Measurements from ENCODE around the gene PPP1R3D. TPM values are rescaled to one million over a fixed set of nuclear protein-coding genes. Genes with fewer than 3 reads are reported as not detected.

PPP1R3D gene
- total RNA-seq, 1 experiment from 2014 or later, result 3.1 TPM

- Mint-ChIP-seq H3K27ac (peak overlapping the region; percentile 9 to 75 (median 14); a peak in 4 of 7 replicates), H3K9me3 (no peaks in the 10 kb centered on the region; a peak in 1 of 5 replicates), H3K27me3 (ENCODE audit: low read depth) (no peaks in the 10 kb centered on the region), H3K4me1 (peaks cover 19 to 23% of the 10 kb centered on the region in 2 experiments), H3K4me3 (no peak overlapping the region), H3K36me3 (ENCODE audit: insufficient read depth in 1 of 3, low read depth in 3 of 3) (peaks cover 8 to 20% (median 19%) of the 10 kb centered on the region in 3 experiments; a peak in 6 of 7 replicates)
- no peak overlapping the region for H2AK5ac ChIP-seq (ENCODE audit: insufficient read length, low read length)
- no peaks in the 10 kb centered on the region for H3K23me2 ChIP-seq (ENCODE audit: insufficient read length, low read depth, low read length, poor library complexity, severe bottlenecking)
- H2BK120ac ChIP-seq (ENCODE audit: low read depth, low read length, poor library complexity, severe bottlenecking), result no peak overlapping the region
- H2BK20ac ChIP-seq (ENCODE audit: low read depth, low read length, poor library complexity, severe bottlenecking), result no peak overlapping the region
- no peak for DNase-seq
- H4K20me1 ChIP-seq (ENCODE audit: control insufficient read depth, insufficient read depth, insufficient read length), result no peaks in the 10 kb centered on the region
- H3K27ac ChIP-seq (ENCODE audit: insufficient read length, low read depth, low read length), result no peak overlapping the region
- no peak overlapping the region for H2BK15ac ChIP-seq (ENCODE audit: low read depth, low read length)
- no peak overlapping the region for H3K9ac ChIP-seq (ENCODE audit: extremely low read depth, insufficient read length, low read length)
- no CpG with 5 or more reads among the region's 2 CpGs for WGBS (ENCODE audit: extremely low coverage, insufficient read length, low lambda C conversion rate)
- no peak overlapping the region for H2AFZ ChIP-seq (ENCODE audit: low read length)
- TF ChIP-seq CTCF (conservative IDR thresholded peaks at IDR 0.05), result no peak
- peak overlapping the region; percentile 21 for H3K4me2 ChIP-seq (ENCODE audit: insufficient read depth, insufficient read length, low read length)
- no peaks in the 10 kb centered on the region for H3K79me2 ChIP-seq (ENCODE audit: insufficient read depth, low read length)
- H3K56ac ChIP-seq (ENCODE audit: insufficient read length, low read depth, low read length), result no peak overlapping the region
- H3T11ph ChIP-seq (ENCODE audit: low read length), result no peak overlapping the region
- no peaks in the 10 kb centered on the region for H3K4me1 ChIP-seq (ENCODE audit: insufficient read depth, low read length)
- no peak overlapping the region for H4K91ac ChIP-seq (ENCODE audit: insufficient read length, low read depth, low read length)
- no peak overlapping the region for H4K8ac ChIP-seq (replicated peaks; ENCODE audit: insufficient read length, low read depth, low read length)
- no peak overlapping the region for H2BK5ac ChIP-seq (ENCODE audit: insufficient read length, low read length)
- H4K5ac ChIP-seq (ENCODE audit: insufficient read length, low read depth, low read length), result no peak overlapping the region
- no peak overlapping the region for H3K18ac ChIP-seq (ENCODE audit: insufficient read length, low read depth, low read length)
- H3K23ac ChIP-seq (ENCODE audit: insufficient read length, low read depth, low read length), result no peak overlapping the region
- no peaks in the 10 kb centered on the region for H3K9me3 ChIP-seq (ENCODE audit: control insufficient read depth, low read depth, low read length)
- no peak overlapping the region for H2BK12ac ChIP-seq (ENCODE audit: insufficient read length, low read depth, low read length)
- H3K14ac ChIP-seq (ENCODE audit: insufficient read depth, low read length), result no peak overlapping the region
- no peaks in the 10 kb centered on the region for H3K79me1 ChIP-seq (ENCODE audit: insufficient read depth, low read depth, low read length, poor library complexity, severe bottlenecking)
- H3K4ac ChIP-seq (ENCODE audit: low read depth, low read length), result no peak overlapping the region
- no peaks in the 10 kb centered on the region for H3K27me3 ChIP-seq (ENCODE audit: insufficient read depth, low read length)
These were observed 5.6 kb upstream of the PPP1R3D start for GRCh38 chr20:59945731-59946130.

Data from H9 (cell line).